Fibroblast of skin of left quadriceps (primary cell): ENCODE measurements around the gene WFDC10A.
"Not testable (repeated sequence)": the region's sequence is repeated elsewhere in the genome, so short reads cannot be mapped to it uniquely, and the experiment has no call there.

Experiments used
- DNase-seq, 2 experiments: peaks; one replicate each; pipeline ENCODE4 v3.0.0-alpha.2; 2013; ENCODE audit warnings: low read depth in 2 of 2

Gene WFDC10A

DNA sequence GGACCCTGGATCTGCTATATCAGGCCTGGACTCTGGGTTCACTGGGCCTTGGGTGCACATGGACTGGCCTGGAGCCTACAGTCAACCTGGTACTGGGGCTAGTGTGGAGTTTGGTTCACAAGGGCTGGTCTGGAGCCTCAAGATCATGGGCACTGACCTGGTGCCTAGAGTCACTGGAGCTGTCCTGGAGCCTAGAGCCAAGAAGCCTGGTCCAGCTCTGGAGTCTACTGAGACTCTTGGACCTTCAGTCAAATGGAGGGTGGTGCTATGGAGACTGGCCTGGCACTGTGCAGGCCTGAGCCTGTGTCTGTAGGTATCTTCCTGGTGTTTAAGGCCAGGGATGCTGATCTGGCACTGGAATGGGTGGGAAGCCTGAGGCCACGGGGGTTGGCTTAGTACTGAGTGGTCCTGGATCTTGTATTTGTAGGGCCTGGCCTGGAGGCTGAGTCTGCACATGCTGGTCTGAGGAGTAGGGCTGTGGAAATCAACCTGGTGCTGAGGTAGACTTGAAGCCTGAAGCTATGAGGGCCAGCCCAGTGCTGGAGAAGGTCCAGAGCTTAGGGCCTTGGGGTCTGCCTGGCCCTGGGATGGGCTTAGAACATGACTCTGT, 18.0 kb downstream of the WFDC10A start:
- DNase-seq = no peak

DNA sequence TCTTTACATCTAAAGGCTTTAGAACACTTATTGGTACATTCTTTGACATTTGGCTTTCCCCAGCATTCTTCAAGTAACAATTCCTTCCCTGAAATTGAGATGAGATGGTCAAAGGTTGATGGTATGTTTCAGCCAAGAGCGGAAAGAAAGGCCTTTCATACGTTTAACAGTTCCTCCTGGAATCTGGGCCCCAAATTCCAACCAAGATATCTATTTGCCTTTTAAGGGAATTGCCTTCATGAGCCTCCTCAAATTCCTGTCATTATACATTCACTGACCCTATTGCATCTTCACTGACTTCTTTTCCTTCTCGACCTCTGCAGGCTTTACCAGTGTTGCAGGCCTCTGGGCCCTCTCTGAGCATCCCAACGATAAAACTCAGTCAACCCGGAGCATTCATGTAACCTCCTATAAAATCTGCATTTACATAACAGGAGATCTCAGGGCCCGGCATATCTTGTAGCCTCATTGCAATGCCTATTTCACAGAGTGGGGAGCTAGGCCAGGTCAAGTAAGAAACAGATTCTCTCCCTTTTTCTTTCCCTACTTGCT, 19.8 kb downstream of the WFDC10A start:
- no peak for DNase-seq

DNA sequence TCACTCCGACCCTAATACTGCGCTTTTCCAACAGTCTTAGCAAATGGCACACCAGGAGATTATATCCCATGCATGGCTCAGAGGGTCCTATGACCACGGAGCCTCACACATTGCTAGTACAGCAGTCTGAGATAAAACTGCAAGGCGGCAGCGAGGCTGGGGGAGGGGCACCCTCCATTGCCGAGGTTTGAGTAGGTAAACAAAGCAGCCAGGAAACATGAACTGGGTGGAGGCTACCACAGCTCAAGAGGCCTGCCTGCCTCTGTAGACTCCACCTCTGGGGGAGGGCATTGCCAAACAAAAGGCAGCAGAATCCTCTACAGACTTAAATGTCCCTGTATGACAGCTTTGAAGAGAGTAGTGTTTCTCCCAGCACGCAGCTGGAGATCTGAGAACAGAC, 22.2 kb downstream of the WFDC10A start:
- not testable (repeated sequence) for DNase-seq

DNA sequence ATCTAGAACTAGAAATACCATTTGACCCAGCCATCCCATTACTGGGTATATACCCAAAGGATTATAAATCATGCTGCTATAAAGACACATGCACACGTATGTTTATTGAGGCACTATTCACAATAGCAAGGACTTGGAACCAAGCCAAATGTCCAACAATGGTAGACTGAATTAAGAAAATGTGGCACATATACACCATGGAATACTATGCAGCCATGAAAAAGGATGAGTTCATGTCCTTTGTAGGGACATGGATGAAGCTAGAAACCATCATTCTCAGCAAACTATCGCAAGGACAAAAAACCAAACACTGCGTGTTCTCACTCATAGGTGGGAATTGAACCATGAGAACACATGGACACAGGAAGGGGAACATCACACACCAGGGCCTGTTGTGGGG, 27.5 kb downstream of the WFDC10A start:
- DNase-seq = not testable (repeated sequence)

DNA sequence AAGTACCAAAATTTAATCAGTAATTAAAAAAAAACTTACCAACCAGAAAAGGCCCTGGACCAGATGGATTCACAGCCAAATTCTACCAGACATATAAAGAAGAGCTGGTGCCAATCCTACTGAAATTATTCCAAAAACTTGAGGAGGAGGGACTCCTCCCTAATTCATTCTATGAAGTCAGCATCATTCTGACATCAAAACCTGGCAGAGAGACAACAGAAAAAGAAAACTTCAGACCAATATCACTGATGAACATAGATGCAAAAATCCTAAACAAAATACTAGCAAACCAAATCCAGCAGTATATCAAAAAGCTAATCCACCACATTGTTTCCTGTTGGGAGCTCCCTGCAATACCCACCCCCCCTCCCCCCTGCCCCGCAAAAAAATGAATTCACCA, 40.6 kb downstream of the WFDC10A start, which contains the start of gene WFDC11:
WFDC11 (minus strand) TSS at position 101 of the 400 bp plus-strand sequence. CDS start 19,639 bp downstream, outside the sequence.
- DNase-seq = no peak

DNA sequence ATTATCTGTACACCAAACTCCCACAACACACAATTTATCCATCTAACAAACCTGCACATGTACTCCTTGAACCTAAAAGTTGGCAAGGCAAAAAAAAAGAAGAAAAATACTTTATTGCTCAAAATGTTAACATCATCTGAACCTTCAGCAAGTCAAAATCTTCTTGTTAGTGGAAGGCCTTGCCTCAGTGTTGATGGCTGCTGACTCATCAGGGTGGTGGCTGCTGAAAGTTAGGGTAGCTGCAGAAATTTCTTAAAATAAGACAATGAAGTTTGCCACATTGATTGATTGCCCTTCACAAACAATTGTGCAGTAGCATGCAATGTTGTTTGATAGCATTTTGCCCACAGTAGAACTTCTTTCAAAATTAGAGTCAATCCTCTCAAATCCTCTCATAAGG, 43.2 kb downstream of the WFDC10A start:
- no peak for DNase-seq

DNA sequence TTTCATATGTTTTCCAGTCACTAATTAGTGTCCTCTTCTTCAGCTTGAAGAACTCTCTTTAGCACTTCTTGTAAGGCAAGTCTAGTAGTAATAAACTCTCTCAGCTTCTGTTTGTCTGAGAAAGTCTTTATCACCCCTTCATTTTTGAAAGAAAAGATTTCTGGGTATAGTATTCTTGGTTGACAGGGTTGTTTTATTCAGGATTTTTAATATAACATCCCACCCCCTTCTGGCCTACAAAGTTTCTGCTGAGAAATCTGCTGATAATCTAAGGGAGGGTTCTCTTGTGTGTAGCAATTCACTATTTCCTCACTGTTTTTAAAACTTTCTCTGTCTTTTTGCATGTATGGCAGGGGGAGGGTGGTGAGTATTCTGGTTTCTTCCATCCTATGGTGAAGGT, 50.1 kb downstream of the WFDC10A start:
- DNase-seq = no peak
